AG04450 (cell line): Measurements from ENCODE around the gene QRICH2. TPM values are rescaled to one million over a fixed set of nuclear protein-coding genes. Genes with fewer than 3 reads are reported as not detected.

Source experiments
- CTCF ChIA-PET: fragments of 300-600, 350-600 bp; formaldehyde crosslinking; extraction: SDS; loops from one replicate; lab custom pipeline; 2022; ENCODE audit warnings: antibody characterized with exemption, inconsistent platforms; lab: Charles Lee
- POLR2A ChIA-PET: fragments of 350-600 bp; formaldehyde crosslinking; extraction: SDS; loops from one replicate; lab custom pipeline; 2021; ENCODE audit warnings: antibody characterized with exemption, inconsistent platforms; lab: Yijun Ruan, JAX
- DNase-seq: peaks from one replicate; pipeline ENCODE4 v3.0.0-alpha.2; 2011; ENCODE audit warnings: low read depth, low spot score
- H3K27ac ChIP-seq: one replicate; pipeline ENCODE4 v1.5.1; 2012; ENCODE audit warnings: low read depth, low read length, control low read depth
- H3K27me3 ChIP-seq: one replicate; pipeline ENCODE4 v1.6.0; 2012; ENCODE audit warnings: low read length; ENCODE audit not compliant: control insufficient read depth, insufficient read depth
- H3K4me3 ChIP-seq: 2 replicates; pipeline ENCODE4 v1.5.1; 2011; ENCODE audit warnings: mild to moderate bottlenecking, low read depth, low read length, control low read depth
- H3K9me3 ChIP-seq: 2 replicates; pipeline ENCODE4 v1.5.1; 2012; ENCODE audit warnings: low read length; ENCODE audit not compliant: control insufficient read depth, insufficient read depth
- polyA plus RNA-seq: library from polyadenylated mRNA; depleted of rRNA; stranded (reverse); fragments of >200 nt; gene quantifications from 2 replicates; pipeline ENCODE4 v1.2.3, GENCODE V29; 2011
- TF ChIP-seq, protein P1 (sequence below): IDR thresholded peaks from 2 replicates; pipeline ENCODE4 v1.5.1; 2011; ENCODE audit warnings: low read depth, low read length, control low read depth, inconsistent platforms

Gene QRICH2
- polyA plus RNA-seq, 1 experiment: 1.2 TPM

DNA sequence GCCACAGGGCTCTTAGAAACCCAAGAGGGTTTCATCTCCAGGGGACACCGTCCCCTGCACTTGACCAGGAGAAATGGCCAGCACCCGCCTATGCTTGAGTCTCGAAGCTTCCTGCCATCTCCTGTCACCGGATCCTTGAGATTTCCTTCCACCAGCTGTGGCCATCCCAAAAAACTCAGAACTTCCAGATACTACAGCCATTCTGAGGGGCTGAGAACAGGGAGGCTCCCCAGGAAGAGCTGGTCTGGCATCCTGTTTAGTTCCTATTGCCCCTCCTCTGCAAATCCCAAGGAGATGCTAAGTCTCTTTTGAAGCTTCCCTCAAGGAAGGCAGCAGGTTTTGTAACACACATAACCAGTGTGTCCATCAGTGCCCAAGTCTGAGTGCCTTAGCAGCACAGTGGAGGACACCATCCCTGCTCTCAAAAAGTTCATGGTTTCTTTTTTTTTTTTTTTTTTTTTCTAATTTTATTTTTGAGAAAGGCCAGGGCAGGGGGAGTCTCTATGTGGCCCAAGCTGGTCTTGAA, 41.0 kb downstream of the QRICH2 start:
- TF ChIP-seq, protein P1, sequence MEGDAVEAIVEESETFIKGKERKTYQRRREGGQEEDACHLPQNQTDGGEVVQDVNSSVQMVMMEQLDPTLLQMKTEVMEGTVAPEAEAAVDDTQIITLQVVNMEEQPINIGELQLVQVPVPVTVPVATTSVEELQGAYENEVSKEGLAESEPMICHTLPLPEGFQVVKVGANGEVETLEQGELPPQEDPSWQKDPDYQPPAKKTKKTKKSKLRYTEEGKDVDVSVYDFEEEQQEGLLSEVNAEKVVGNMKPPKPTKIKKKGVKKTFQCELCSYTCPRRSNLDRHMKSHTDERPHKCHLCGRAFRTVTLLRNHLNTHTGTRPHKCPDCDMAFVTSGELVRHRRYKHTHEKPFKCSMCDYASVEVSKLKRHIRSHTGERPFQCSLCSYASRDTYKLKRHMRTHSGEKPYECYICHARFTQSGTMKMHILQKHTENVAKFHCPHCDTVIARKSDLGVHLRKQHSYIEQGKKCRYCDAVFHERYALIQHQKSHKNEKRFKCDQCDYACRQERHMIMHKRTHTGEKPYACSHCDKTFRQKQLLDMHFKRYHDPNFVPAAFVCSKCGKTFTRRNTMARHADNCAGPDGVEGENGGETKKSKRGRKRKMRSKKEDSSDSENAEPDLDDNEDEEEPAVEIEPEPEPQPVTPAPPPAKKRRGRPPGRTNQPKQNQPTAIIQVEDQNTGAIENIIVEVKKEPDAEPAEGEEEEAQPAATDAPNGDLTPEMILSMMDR: no peak
- Histone ChIP-seq H3K27me3 (no peaks in the 10 kb centered on the region), H3K9me3 (no peaks in the 10 kb centered on the region), H3K4me3 (peak overlapping the region; percentile 80), H3K27ac (no peak overlapping the region)
- POLR2A ChIA-PET: interaction anchor here (1.2 to 1.4 kb wide), 2 partner anchors 15 to 161 kb away, joined by 3 read pairs; no protein-coding TSS in a partner anchor
- CTCF ChIA-PET: interaction anchor here (0.8 to 3.9 kb wide), 2 partner anchors 12 to 114 kb away, joined by 3 to 47 read pairs; no protein-coding TSS in a partner anchor
- no peak for DNase-seq

DNA sequence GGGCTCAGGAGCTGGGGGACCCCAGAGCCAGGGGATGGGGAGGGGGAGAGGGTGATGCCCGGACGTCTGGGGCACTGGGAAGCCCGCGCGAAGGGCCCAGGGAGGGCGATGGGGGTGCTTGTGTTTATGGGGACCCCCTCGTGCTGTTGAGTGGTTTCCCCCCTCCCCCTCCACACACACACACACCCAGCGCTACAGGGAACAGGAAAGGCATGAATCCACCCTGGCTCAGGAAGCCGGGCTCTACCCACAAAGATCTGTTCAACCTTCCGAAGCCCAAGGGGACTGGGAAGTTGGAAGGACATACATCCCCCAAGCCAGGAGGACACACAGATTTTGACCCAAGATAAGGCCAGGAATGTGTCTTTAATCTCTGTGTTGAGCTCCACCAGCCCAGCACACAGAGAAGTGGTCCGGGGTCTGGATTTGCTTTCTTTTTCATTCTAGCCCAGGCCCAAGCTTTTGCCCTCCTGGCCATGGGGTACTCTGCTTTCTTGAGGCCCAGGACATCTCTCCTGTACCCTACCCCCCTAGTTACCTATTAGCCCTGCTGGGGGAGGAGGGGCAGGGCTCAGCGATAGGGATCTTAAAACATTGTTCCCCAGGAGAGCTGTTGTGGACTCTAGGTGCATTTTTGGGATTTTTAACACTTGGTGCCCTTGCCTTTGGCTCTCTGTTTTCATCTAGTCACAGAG, 41.7 kb downstream of the QRICH2 start:
- H3K27me3 ChIP-seq: no peaks in the 10 kb centered on the region
- H3K9me3 ChIP-seq: no peaks in the 10 kb centered on the region
- TF ChIP-seq, protein P1: no peak
- no peak for DNase-seq
- peak overlapping the region; percentile 80 for H3K4me3 ChIP-seq
- H3K27ac ChIP-seq: no peak overlapping the region
- ChIA-PET CTCF (interaction anchor here (3.9 kb wide), 1 partner anchor 13 kb away, joined by 47 read pairs; no protein-coding TSS in a partner anchor), POLR2A (interaction anchor here (1.0 to 1.4 kb wide), 2 partner anchors 14 to 254 kb away, joined by 3 to 5 read pairs; no protein-coding TSS in a partner anchor)

DNA sequence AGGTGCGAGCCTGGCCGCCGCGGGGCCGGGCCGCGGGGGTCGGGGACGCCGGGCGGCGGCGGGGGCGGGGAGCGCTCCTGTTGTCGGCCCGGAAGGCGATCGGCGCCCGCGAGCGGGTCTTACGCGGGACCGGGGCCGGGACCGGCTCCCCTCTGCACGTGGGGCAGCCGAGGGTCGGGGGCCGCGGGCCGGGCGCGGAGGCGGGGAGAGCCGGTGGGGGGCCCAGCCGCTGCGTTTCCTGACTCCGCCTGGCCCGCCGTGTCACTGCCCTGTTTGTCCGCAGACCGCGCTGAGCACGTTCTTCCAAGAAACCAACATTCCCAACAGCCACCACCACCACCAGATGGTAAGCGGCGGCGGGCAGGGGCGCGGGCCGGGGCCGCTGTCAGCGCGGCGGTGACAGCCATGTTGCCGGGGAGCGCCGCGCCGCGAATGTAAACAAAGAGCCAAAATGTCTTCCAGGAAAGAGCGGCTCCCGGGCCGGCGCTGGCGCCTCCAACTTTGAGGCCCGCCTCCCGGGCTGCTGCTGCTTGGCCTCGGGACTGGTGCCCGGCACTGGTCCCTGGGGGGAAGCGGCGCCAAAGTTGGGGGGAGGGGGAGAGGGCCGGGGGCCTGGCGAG, 42.3 kb downstream of the QRICH2 start:
- ChIA-PET CTCF (no interaction called here), POLR2A (interaction anchor here (0.6 to 1.8 kb wide), 12 partner anchors 14 to 254 kb away, joined by 3 to 14 read pairs (median 4); partner anchors contain the start of genes EXOC7, SPHK1 and ZACN)
- Histone ChIP-seq H3K4me3 (peak overlapping the region; percentile 80), H3K27me3 (no peaks in the 10 kb centered on the region), H3K27ac (no peak overlapping the region), H3K9me3 (no peaks in the 10 kb centered on the region)
- TF ChIP-seq, protein P1: no peak
- no peak for DNase-seq

DNA sequence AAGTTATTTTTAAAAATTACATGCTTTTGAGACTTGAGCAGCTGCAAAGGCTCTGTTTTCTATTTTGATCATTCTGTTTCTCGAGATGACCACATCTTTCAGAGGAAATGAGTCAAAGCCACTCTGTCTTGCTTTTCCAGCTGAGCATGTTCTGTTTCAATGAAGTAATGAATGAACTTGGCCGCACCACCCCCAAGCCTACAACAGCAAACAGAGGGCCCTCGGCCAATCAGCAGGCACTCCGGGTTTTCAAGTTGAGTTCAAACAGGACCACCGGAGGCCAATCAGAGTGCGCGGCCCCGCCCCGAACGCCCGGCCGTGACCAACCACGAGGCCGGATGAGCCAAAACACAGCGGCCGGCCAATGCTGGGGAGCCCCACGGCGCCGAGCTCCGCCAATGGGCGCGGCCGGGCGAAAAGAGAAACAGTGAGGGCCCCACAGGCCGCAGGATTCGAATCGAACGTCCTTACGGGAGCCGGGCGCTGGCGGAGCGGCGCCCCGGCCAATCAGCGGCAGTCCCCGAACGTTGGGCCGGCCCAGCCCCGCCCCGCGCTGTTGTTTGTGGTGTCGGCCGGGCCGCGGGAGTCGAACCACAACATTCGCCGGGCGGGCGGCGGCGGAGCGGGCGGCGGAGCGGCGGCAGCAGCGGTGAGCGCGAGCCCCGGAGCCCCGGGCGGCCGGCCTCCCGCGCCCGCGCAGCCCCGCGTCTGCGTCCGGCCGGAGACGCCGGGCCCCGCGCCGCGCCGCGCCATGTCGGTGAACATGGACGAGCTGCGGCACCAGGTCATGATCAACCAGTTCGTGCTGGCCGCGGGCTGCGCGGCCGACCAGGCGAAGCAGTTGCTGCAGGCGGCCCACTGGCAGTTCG, 43.1 kb downstream of the QRICH2 start, which contains the start of gene UBALD2:
TSS of gene UBALD2 (plus strand) at position 594 of the 869 bp plus-strand sequence. CDS start at position 752, 158 bp downstream.
- peak; percentile 100 for DNase-seq
- ChIA-PET CTCF (interaction anchor here (1.3 kb wide), 1 partner anchor 14 kb away, joined by 3 read pairs; no protein-coding TSS in a partner anchor), POLR2A (interaction anchor here (0.6 to 1.8 kb wide), 15 partner anchors 13 to 280 kb away, joined by 3 to 14 read pairs (median 4); partner anchors contain the start of genes EXOC7, SPHK1 and ZACN)
- TF ChIP-seq, protein P1: no peak
- H3K27me3 ChIP-seq: no peaks in the 10 kb centered on the region
- H3K9me3 ChIP-seq: no peaks in the 10 kb centered on the region
- peak within 1 kb of the TSS; percentile 80 for H3K4me3 ChIP-seq
- peak within 1 kb of the TSS; percentile 66 for H3K27ac ChIP-seq
